Measurements from ENCODE around the gene TRIM8.

GRCh38 chr10:102657451-102657850 is 13.2 kb downstream of the TRIM8 start:
- TF ChIP-seq POLR2A (IDR thresholded peaks at IDR 0.05; ENCODE audit: low read length) (no peak), GATA1 (IDR thresholded peaks at IDR 0.05; ENCODE audit: low read depth, low read length) (no peak)
